ENCODE measurements around the gene BLVRB. TPM values are rescaled to one million over a fixed set of nuclear protein-coding genes. Genes with fewer than 3 reads are reported as not detected.

Gene BLVRB
- total and polyA plus RNA-seq, 4 donors, result 132 to 1,243 (median 252) TPM

DNA sequence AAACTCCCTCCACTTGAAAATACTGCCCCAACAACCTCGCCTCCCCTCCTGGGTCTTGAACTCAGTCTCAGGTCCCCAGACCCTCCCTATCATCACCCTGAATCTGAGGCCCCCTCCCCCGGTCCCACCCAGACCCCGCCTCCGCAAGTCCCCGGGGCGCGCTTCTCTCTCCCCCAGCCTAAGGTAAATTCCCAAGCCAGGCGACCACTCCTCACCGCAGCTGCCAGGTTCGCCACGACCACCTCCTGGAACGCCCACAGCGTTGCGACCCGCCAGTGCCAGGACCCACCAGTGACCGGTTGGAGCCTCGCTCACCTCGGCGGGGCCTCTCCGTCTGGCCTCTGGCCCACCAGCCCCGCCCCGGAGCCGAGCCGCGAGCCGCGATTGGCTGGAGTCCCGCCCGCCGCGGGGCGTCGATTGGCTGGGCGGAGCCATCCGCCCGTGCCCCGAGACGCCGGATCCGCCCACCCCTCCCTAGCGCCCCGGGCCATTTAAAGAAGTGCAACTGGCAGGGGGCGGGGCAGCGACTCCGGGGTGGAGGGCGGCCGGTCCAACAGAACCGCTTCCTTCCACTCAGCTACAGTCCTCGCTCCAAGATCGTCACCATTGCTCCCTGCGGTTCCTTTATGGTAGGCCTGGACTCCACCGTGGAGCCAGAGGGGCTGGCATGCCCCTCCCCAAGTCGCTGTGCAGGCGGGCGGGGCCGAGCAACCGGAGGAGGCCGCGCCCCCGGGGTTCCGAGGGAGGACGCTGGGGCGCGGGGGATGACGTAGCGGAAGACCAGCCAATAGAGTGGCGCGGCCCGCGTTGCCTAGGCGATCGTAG, 21.3 kb downstream of the BLVRB start, which contains the start of gene SERTAD3 (continued):
- TF ChIP-seq REST (IDR thresholded peaks at IDR 0.05), result peak; percentile 46
- TF ChIP-seq SP1 (IDR thresholded peaks at IDR 0.05), result peak; percentile 86
- no peak for TF ChIP-seq GABPA (IDR thresholded peaks at IDR 0.05 in 1 of 2, conservative IDR thresholded peaks at IDR 0.05 in 1 of 2)
- TF ChIP-seq JUND (IDR thresholded peaks at IDR 0.05), result no peak
- no peak for TF ChIP-seq FOXA2 (IDR thresholded peaks at IDR 0.05)
- peak in 1 of 2 donors; percentile 19 for TF ChIP-seq RAD21 (IDR thresholded peaks at IDR 0.05)
- TF ChIP-seq EGR1 (IDR thresholded peaks at IDR 0.05; ENCODE audit: low read depth in 2 of 2), result peak in 1 of 2 donors; percentile 33
- no peak for TF ChIP-seq YY1 (IDR thresholded peaks at IDR 0.05)
- TF ChIP-seq ZBTB33 (IDR thresholded peaks at IDR 0.05), result no peak
- TF ChIP-seq RXRA (IDR thresholded peaks at IDR 0.05), result no peak
- no peak for TF ChIP-seq HNF4G (IDR thresholded peaks at IDR 0.05)

- peak overlapping the region; percentile 85 to 91 (median 89) for H3K4me3 ChIP-seq (ENCODE audit: low read depth in 1 of 3, low read length in 3 of 3)
- H3K9me3 ChIP-seq (ENCODE audit: control insufficient read depth in 4 of 4, low read length in 3 of 4), result no peaks in the 10 kb centered on the region
- WGBS, result under 1% methylated on average over 52 of the region's 52 CpGs
- peaks cover 8 to 26% (median 17%) of the 10 kb centered on the region in 4 donors for H3K36me3 ChIP-seq (ENCODE audit: control insufficient read depth in 4 of 4, insufficient read depth in 3 of 4, low read depth in 1 of 4, low read length in 3 of 4)
- peak overlapping the region; percentile 92 to 93 for H3K27ac ChIP-seq (ENCODE audit: low read depth in 1 of 2, low read length in 2 of 2)
- DNase-seq (ENCODE audit: low spot score), result peak; percentile 98
- H3K27me3 ChIP-seq (ENCODE audit: control insufficient read depth in 4 of 4, insufficient read depth in 4 of 4, low read length in 3 of 4), result no peaks in the 10 kb centered on the region
- peak overlapping the region; percentile 87 to 99 for H3K9ac ChIP-seq (ENCODE audit: low read depth in 1 of 2, low read length in 2 of 2)
- H3K4me1 ChIP-seq (ENCODE audit: control insufficient read depth in 4 of 4, insufficient read depth in 4 of 4, low read length in 3 of 4), result peaks cover 0 to 19% (median 13%) of the 10 kb centered on the region in 4 donors
- no peak for TF ChIP-seq ATF3 (IDR thresholded peaks at IDR 0.05)
- TF ChIP-seq EGR1 (IDR thresholded peaks at IDR 0.05; ENCODE audit: low read depth in 2 of 2), result peak; percentile 51 to 68
- TF ChIP-seq SP1 (IDR thresholded peaks at IDR 0.05), result peak; percentile 95
- no peak for TF ChIP-seq FOXA1 (IDR thresholded peaks at IDR 0.05)
- peak; percentile 68 for TF ChIP-seq NR2F2 (IDR thresholded peaks at IDR 0.05)
- peak; percentile 48 to 58 for TF ChIP-seq RAD21 (IDR thresholded peaks at IDR 0.05)
- no peak for TF ChIP-seq CTCF (IDR thresholded peaks at IDR 0.05; ENCODE audit: low read depth, low read length, missing input control)
- peak; percentile 29 for TF ChIP-seq HNF4G (IDR thresholded peaks at IDR 0.05)
- TF ChIP-seq JUND (IDR thresholded peaks at IDR 0.05), result peak in 1 of 2 donors; percentile 49
- peak; percentile 79 for TF ChIP-seq ZBTB33 (IDR thresholded peaks at IDR 0.05)
- TF ChIP-seq MAX (IDR thresholded peaks at IDR 0.05), result peak; percentile 78
- peak; percentile 68 for TF ChIP-seq REST (IDR thresholded peaks at IDR 0.05)
- TF ChIP-seq TAF1 (conservative IDR thresholded peaks at IDR 0.05), result peak; percentile 72
Observed at GRCh38 chr19:40443131-40443999, 22.2 kb downstream of the BLVRB start.

Data from liver (tissue), 9 donors.